Smooth muscle cell (in vitro differentiated cells): Measurements from ENCODE around the gene PWP2. TPM values are rescaled to one million over a fixed set of nuclear protein-coding genes. Genes with fewer than 3 reads are reported as not detected.

Experiments
- DNase-seq: peaks from one replicate; lab custom pipeline; 2025; ENCODE audit not compliant: unreplicated experiment; lab: John Stamatoyannopoulos, UW
- H2AFZ ChIP-seq: fragments of 200-600 bp; sonication (generic); 2 replicates; pipeline ENCODE4 v1.6.0; 2016; ENCODE audit warnings: antibody characterized with exemption, low read depth, mild to moderate bottlenecking
- H3F3A ChIP-seq: fragments of 200-600 bp; sonication (generic); 2 replicates; pipeline ENCODE4 v1.6.0; 2017; ENCODE audit warnings: antibody characterized with exemption, low read depth
- H3K27ac ChIP-seq: fragments of 200-600 bp; sonication (generic); 2 replicates; pipeline ENCODE4 v1.5.1; 2016; ENCODE audit warnings: low read depth, mild to moderate bottlenecking
- H3K27me3 ChIP-seq: fragments of 200-600 bp; sonication (generic); 2 replicates; pipeline ENCODE4 v1.6.1; 2016; ENCODE audit warnings: low read depth, mild to moderate bottlenecking
- H3K36me3 ChIP-seq: fragments of 200-600 bp; sonication (generic); 2 replicates; pipeline ENCODE4 v1.5.1; 2016; ENCODE audit warnings: low read depth
- H3K4me1 ChIP-seq: fragments of 200-600 bp; sonication (generic); 2 replicates; pipeline ENCODE4 v1.5.1; 2016; ENCODE audit warnings: low read depth
- H3K4me2 ChIP-seq: fragments of 200-600 bp; sonication (generic); 2 replicates; pipeline ENCODE4 v1.6.0; 2016; ENCODE audit warnings: mild to moderate bottlenecking
- H3K4me3 ChIP-seq: fragments of 200-600 bp; sonication (generic); 2 replicates; pipeline ENCODE4 v1.5.1; 2016; ENCODE audit warnings: mild to moderate bottlenecking
- H3K79me2 ChIP-seq: fragments of 200-600 bp; sonication (generic); 2 replicates; pipeline ENCODE4 v1.6.0; 2016; ENCODE audit warnings: low read depth, mild to moderate bottlenecking
- H3K9ac ChIP-seq: fragments of 200-600 bp; sonication (generic); 2 replicates; pipeline ENCODE4 v1.6.0; 2016; ENCODE audit warnings: low read depth
- H3K9me3 ChIP-seq: fragments of 200-600 bp; sonication (generic); replicated peaks from 2 replicates; pipeline ENCODE4 v1.5.1; 2016; ENCODE audit warnings: low read depth
- H4K20me1 ChIP-seq: fragments of 200-600 bp; sonication (generic); 2 replicates; pipeline ENCODE4 v1.6.0; 2016; ENCODE audit warnings: low read depth
- WGBS: methylation state at CpG from one replicate; pipeline ENCODE4 v1.1.7; 2016; ENCODE audit warnings: low lambda C conversion rate; 5-methylcytosine and 5-hydroxymethylcytosine counted together
- polyA plus RNA-seq: library from polyadenylated mRNA; unstranded; fragments of >200 nt; fragmentation: Nextera tagmentation; extraction: Ambion mirVana; gene quantifications from 2 replicates; pipeline ENCODE4 v1.2.1, GENCODE V29; 2016
- total RNA-seq: library from RNA; depleted of rRNA; stranded (reverse); fragments of >200 nt; gene quantifications from 2 replicates; pipeline ENCODE4 v1.2.3, GENCODE V29; 2014
- TF ChIP-seq, protein P1 (sequence below): fragments of 200-600 bp; sonication (generic); IDR thresholded peaks from 2 replicates; pipeline ENCODE4 v1.5.1; 2017; ENCODE audit warnings: borderline replicate concordance, mild to moderate bottlenecking, antibody characterized with exemption; ENCODE audit not compliant: insufficient read depth, poor library complexity, severe bottlenecking

PWP2 gene
- total and polyA plus RNA-seq, 2 experiments from 2014 or later: 0.38 to 1.4 TPM

DNA sequence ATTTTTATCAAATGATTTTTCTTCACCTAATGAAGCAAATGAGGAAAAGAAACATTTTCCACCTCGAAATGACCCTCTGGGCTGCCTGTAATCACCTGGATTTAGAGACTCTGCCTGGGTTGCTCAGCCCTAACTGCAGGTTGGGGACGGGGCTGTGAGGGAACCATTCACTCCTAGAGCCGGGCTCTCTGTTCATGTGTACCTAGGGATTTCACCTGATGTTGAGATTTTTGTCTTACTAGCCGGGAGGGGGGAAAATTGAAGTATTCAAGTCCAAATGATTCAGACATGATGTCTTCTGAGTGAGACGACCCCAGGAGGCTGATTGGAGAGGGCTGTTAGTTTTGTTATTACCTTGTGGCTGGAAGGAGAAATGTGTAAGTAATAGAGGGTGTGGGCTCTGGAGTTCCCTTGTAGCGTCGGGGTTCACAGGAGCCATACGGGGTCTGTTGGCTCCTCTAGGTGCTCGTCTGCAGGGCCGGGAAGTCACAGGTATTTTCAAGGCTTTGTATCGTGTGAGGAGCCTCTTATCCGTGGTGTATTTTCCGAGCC lies 42.3 kb upstream of the PWP2 start:
- TF ChIP-seq, protein P1, sequence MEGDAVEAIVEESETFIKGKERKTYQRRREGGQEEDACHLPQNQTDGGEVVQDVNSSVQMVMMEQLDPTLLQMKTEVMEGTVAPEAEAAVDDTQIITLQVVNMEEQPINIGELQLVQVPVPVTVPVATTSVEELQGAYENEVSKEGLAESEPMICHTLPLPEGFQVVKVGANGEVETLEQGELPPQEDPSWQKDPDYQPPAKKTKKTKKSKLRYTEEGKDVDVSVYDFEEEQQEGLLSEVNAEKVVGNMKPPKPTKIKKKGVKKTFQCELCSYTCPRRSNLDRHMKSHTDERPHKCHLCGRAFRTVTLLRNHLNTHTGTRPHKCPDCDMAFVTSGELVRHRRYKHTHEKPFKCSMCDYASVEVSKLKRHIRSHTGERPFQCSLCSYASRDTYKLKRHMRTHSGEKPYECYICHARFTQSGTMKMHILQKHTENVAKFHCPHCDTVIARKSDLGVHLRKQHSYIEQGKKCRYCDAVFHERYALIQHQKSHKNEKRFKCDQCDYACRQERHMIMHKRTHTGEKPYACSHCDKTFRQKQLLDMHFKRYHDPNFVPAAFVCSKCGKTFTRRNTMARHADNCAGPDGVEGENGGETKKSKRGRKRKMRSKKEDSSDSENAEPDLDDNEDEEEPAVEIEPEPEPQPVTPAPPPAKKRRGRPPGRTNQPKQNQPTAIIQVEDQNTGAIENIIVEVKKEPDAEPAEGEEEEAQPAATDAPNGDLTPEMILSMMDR: no peak
- H3K4me2 ChIP-seq: no peak overlapping the region

DNA sequence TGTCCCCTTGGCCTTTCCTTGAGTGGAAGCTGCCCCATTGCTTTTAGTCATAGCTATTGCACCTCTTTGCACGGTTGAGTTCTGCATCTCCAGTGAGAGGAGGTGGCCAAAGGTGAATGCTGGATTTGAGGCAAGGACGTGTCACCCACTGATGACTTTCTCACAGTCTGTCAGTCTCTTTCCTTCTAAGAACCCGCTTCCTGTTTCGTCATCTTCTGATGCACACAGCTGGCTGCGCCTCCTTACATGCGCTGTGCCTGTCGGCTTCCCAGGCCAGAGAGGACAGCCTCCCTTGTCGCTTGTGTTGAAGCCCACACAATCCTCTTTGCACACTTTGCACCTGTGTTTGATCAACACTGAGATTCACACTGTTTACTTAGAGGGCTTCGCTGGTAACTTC lies 41.8 kb upstream of the PWP2 start:
- no peaks in the 10 kb centered on the region for H3K36me3 ChIP-seq
- no peaks in the 10 kb centered on the region for H3F3A ChIP-seq
- 90% methylated on average over 9 of the region's 9 CpGs for WGBS
- TF ChIP-seq, protein P1: no peak
- no peaks in the 10 kb centered on the region for H3K27me3 ChIP-seq
- peaks cover 46% of the 10 kb centered on the region for H4K20me1 ChIP-seq
- H3K4me3 ChIP-seq: no peak overlapping the region
- no peak overlapping the region for H2AFZ ChIP-seq
- no peaks in the 10 kb centered on the region for H3K9me3 ChIP-seq
- peaks cover 16% of the 10 kb centered on the region for H3K79me2 ChIP-seq
- no peak overlapping the region for H3K4me2 ChIP-seq
- no peak for DNase-seq
- no peak overlapping the region for H3K27ac ChIP-seq
- H3K4me1 ChIP-seq: no peaks in the 10 kb centered on the region
- no peak overlapping the region for H3K9ac ChIP-seq

More for the DNA sequence above, 42.3 kb upstream of the PWP2 start:
- no peaks in the 10 kb centered on the region for H3K27me3 ChIP-seq
- no peak overlapping the region for H3K9ac ChIP-seq
- no peaks in the 10 kb centered on the region for H3K36me3 ChIP-seq
- no peak overlapping the region for H3K27ac ChIP-seq
- H3K9me3 ChIP-seq: no peaks in the 10 kb centered on the region
- 97% methylated on average over 13 of the region's 13 CpGs for WGBS
- no peaks in the 10 kb centered on the region for H3K4me1 ChIP-seq
- H3K79me2 ChIP-seq: peaks cover 16% of the 10 kb centered on the region
- DNase-seq: no peak
- peaks cover 41% of the 10 kb centered on the region for H4K20me1 ChIP-seq
- H3F3A ChIP-seq: no peaks in the 10 kb centered on the region
- H2AFZ ChIP-seq: no peak overlapping the region
- H3K4me3 ChIP-seq: no peak overlapping the region

DNA sequence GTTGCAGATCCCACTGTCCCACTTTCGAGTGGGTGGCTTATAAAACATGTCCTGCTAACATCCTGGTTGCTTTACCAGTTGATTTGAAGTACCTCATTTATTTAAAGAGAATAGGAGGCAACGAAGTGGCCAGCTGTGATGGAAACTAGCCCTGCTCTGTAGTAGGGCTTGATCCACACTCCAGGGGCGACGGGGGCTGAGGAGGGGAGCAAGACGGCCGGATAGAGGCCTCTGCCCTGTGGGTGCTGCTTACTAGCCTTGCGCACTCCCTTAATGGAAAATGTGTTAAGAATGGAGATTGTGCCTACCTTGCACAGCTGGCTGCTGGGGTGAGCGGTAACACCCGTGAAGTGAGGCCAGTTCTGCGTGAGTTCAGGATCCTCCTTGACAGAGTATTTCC lies 41.1 kb upstream of the PWP2 start:
- 97% methylated on average over 10 of the region's 10 CpGs for WGBS
- peaks cover 53% of the 10 kb centered on the region for H4K20me1 ChIP-seq
- no peaks in the 10 kb centered on the region for H3K36me3 ChIP-seq
- H3K27me3 ChIP-seq: no peaks in the 10 kb centered on the region
- DNase-seq: no peak
- H3K9me3 ChIP-seq: no peaks in the 10 kb centered on the region
- peaks cover 16% of the 10 kb centered on the region for H3K79me2 ChIP-seq
- H3F3A ChIP-seq: no peaks in the 10 kb centered on the region
- H3K9ac ChIP-seq: no peak overlapping the region
- H2AFZ ChIP-seq: no peak overlapping the region
- no peak overlapping the region for H3K4me3 ChIP-seq
- no peak overlapping the region for H3K27ac ChIP-seq
- no peak overlapping the region for H3K4me2 ChIP-seq
- TF ChIP-seq, protein P1: no peak
- no peaks in the 10 kb centered on the region for H3K4me1 ChIP-seq
